ENCODE results near the gene BBX.

Gene BBX

GRCh38 chr3:107845380-107846278 lies 322.9 kb downstream of the BBX start:
- DNase-seq (ENCODE audit: low spot score) = no peak

- DNase-seq (ENCODE audit: low spot score) = peak; percentile 52
These were observed 323.6 kb downstream of the BBX start for GRCh38 chr3:107846279-107846852.

- DNase-seq (ENCODE audit: low spot score) = no peak
These were observed 325.0 kb downstream of the BBX start for GRCh38 chr3:107847791-107848190.

GRCh38 chr3:107848351-107848915 lies 325.7 kb downstream of the BBX start:
- no peak for DNase-seq (ENCODE audit: low spot score)

- DNase-seq (ENCODE audit: low spot score) = no peak
These were observed 327.9 kb downstream of the BBX start for GRCh38 chr3:107850681-107851080.

GRCh38 chr3:107853821-107854220 lies 331.1 kb downstream of the BBX start:
- DNase-seq (ENCODE audit: low spot score) = no peak

- DNase-seq (ENCODE audit: low spot score) = no peak
These were observed 332.0 kb downstream of the BBX start for GRCh38 chr3:107854733-107855132.

GRCh38 chr3:107855710-107856109 lies 332.9 kb downstream of the BBX start:
- peak; percentile 76 for DNase-seq (ENCODE audit: low spot score)

- no peak for DNase-seq (ENCODE audit: low spot score)
These were observed 335.1 kb downstream of the BBX start for GRCh38 chr3:107857854-107858253.

- no peak for DNase-seq (ENCODE audit: low spot score)
These were observed 336.1 kb downstream of the BBX start for GRCh38 chr3:107858876-107859275.

Measured in NAMALWA (cell line).